GM21723 (cell line): Measurements from ENCODE around the gene COQ10A.
A peak's percentile ranks its signal among the peaks of the same experiment; 100 is the strongest.

ENCODE experiments used
- ATAC-seq: cut with Tn5 transposase; IDR thresholded peaks from one replicate; pipeline ENCODE4 v1.9.1; 2021; ENCODE audit warnings: mild to moderate bottlenecking, moderate library complexity; ENCODE audit not compliant: unreplicated experiment

Gene COQ10A

GRCh38 chr12:56266693-56267442, at the start of gene COQ10A:
Gene COQ10A (plus strand): TSS chr12:56266942. CDS start chr12:56267119, 177 bp downstream.
- ATAC-seq: peak; percentile 88

GRCh38 chr12:56219840-56220239, 46.9 kb upstream of the COQ10A start:
- ATAC-seq: no peak

DNA sequence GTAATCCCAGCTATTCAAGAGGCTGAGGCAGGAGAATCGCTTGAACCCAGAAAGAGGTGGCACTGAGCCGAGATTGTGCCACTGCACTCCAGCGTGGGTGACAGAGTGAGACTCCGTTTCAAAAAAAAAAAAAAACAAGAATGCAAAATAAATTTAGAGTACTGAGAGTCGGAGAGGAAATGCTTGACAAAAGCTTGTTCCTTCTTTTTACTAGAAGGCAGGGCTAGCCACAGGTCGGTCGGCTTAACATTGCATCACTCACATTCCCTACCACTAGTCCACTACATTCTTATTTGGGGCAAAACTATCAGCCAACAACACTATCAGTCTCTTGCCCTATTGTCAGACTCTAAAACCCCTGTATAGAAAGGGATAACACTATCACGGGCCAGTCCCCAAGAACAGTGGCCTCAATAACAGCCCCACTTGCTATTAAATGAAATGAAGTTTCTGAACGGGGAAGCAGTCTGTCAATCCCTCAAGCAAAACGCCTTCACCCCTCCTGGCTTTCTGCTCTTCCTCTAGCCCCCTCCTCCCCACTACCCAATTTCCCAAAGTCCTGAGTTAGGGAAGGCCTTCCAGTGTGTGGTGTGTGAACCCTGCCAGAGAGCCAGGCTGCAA, 46.0 kb upstream of the COQ10A start:
- ATAC-seq: no peak

GRCh38 chr12:56221232-56221756, 45.4 kb upstream of the COQ10A start:
- peak; percentile 22 for ATAC-seq

DNA sequence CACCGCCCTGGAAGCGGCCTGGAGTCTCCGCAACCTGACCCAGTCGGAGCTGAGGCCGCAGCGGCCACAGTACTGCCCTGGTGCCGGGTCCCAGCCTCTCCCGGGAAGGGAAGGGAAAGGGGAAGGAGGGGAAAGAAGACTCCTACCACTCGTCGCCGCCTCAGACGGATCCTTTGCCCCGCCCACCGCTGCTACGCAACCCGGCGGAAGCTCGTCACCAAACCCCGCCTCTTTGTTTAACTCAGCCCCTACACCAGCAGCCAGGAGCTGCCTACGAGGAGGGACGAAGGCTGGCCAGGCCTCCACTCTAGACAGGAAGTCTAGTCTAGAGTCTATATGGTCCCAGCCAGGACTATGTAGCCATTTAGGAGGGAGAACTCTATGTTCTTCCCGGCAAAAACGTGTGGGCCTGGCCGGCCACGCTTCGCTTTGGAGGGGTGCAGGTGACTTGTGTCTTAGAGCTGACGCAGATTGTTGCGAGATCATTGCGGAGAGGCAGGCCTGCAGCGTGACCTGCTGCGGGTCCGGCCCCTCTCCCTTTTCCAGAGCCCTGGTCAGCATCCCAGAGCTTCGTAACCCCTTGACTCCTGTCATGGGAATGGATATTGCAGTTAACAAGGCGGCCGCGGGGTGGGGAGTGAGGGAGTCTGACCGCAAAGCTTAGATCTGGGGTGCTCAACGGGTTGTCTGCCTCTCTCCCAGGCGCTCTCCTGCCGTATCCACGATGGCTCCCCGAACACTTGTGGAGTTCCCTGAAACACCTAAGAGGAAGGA, 44.8 kb upstream of the COQ10A start, which contains the start of gene RNF41:
TSS of gene RNF41 (minus strand) at position 166 of the 774 bp plus-strand sequence. CDS start 7,875 bp downstream, outside the sequence.
- ATAC-seq: peak; percentile 79

GRCh38 chr12:56222531-56222895, 44.2 kb upstream of the COQ10A start:
- no peak for ATAC-seq

GRCh38 chr12:56223571-56224101, 43.1 kb upstream of the COQ10A start:
- no peak for ATAC-seq

DNA sequence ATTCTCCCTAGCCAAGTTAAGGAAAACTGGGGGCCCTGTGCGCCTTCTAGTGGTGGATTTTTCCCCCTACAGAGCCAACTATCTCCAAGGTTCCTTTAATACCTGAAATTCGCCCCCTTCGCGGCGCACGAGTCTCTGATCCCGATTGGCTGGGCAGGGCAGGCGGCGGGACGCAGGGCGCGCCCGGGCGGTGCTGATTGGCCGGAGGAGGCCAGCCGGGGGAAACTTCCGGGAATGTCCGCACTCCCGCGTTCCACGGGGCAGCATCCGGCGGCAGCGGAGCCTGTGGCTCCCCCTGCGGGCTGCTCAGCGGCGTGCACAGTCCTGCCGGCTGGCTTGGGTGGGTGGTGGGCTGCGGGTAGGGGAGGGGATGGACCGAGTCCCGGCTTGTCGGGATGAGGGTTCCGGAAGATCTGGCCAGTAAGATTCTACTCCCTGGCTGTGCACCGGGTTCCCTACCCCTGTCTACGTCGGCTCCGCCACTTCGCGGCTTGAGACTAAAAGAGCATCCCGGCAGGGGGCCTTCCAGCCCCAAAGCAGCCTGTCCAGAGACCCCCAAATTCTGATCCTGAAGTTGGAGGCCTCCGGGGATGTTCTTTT, 42.5 kb upstream of the COQ10A start, which contains the start of gene NABP2:
TSS of gene NABP2 (plus strand) at position 241 of the 600 bp plus-strand sequence. CDS start 515 bp downstream, outside the sequence.
- ATAC-seq: peak; percentile 68

DNA sequence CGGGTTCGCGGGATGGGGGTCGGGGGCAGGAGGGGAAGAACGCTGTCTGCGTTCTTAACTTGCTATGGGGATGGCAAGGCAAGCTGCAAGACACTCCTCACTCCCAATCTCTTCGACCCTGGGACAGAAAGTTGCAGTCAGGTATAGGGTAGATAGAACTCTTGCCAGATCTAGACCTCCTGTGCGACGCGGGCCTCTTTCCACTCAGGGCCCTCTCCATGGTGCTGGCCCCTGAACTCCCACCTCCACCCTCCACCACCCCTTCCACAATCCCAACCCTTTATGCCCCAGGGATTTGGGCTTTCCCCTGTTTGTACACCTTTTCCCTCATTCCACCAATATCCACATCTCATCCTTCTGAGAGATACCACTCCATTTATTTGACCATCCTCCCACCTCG, 41.8 kb upstream of the COQ10A start:
- no peak for ATAC-seq

DNA sequence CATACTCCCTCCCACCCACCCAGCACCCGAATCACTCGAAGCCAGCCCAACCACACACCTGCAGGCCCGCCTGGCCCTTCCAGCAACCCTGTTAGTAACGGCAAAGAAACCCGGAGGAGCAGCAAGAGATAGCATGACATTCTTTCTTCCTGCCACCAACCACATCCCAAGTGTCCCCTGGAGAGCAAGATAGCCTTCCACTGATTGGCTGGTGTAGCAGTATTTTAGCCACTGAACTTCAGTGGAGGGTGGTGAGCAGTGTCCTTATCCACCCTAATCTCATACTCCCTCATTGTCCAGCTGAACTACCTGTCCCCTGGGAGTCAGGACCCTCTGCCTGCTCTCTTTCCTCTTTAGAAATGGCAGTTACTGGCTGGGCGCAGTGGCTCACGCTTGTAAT, 37.7 kb upstream of the COQ10A start:
- ATAC-seq: no peak

GRCh38 chr12:56229916-56230431, 36.8 kb upstream of the COQ10A start, which contains the start of gene SLC39A5:
Gene SLC39A5 (plus strand): TSS chr12:56230051. CDS start chr12:56231275, 1,224 bp downstream.
- ATAC-seq: no peak

- no peak for ATAC-seq
These were observed 36.1 kb upstream of the COQ10A start for GRCh38 chr12:56230432-56231183.

- no peak for ATAC-seq
These were observed 35.6 kb upstream of the COQ10A start for GRCh38 chr12:56231184-56231582.

DNA sequence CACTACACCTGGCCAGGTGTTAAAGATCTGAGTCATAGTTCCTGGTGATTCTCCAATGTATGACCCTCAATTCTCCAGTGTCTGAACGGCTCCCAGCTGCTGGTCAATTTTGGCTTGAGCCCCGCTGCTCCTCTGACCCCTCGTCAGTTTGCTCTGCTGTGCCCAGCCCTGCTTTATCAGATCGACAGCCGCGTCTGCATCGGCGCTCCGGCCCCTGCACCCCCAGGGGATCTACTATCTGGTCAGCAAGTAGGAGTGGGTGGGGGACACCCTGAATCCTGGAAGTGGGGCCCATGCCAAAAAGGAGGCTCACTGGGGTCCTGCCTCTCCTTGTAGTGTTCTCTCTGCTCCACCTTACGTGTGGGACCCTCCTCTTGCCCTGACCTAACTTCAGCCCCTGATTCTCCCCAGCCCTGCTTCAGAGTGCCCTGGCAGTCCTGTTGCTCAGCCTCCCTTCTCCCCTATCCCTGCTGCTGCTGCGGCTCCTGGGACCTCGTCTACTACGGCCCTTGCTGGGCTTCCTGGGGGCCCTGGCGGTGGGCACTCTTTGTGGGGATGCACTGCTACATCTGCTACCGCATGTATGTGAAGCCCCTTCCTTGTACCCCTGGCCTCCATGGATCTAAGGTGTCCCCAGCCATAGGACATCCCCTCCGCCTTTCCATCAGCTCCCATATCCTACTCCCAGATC, 31.9 kb upstream of the COQ10A start:
- no peak for ATAC-seq

- ATAC-seq: no peak
These were observed 30.7 kb upstream of the COQ10A start for GRCh38 chr12:56236091-56236490.

GRCh38 chr12:56236985-56237384, 29.8 kb upstream of the COQ10A start:
- no peak for ATAC-seq

DNA sequence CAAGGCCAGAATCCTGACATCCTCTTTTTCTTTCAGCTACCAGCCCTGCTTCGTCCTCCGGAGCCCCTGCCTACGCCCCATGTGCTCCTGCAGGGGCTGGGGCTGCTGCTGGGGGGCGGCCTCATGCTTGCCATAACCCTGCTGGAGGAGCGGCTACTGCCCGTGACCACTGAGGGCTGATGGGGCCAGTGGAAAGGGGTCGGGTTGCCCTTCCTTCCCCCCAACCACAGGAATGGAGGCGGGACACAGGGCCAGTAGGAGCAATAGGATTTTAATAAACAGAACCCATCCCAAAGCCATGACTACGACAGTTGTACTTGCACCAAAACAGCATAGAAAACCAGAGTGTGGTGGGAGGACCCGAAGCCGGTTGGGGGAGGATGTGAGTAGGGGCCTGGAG, 29.2 kb upstream of the COQ10A start:
- no peak for ATAC-seq

- no peak for ATAC-seq
These were observed 25.1 kb upstream of the COQ10A start for GRCh38 chr12:56241424-56242303.
